NOMO-1 (cell line): Measurements from ENCODE around the gene NYAP1.
"Not testable (repeated sequence)": the region's sequence is repeated elsewhere in the genome, so short reads cannot be mapped to it uniquely, and the experiment has no call there.

Experiments
- DNase-seq, 2 experiments: peaks; one replicate each; lab custom pipeline; 2025; ENCODE audit not compliant: unreplicated experiment in 2 of 2; lab: John Stamatoyannopoulos, UW

Gene NYAP1

DNA sequence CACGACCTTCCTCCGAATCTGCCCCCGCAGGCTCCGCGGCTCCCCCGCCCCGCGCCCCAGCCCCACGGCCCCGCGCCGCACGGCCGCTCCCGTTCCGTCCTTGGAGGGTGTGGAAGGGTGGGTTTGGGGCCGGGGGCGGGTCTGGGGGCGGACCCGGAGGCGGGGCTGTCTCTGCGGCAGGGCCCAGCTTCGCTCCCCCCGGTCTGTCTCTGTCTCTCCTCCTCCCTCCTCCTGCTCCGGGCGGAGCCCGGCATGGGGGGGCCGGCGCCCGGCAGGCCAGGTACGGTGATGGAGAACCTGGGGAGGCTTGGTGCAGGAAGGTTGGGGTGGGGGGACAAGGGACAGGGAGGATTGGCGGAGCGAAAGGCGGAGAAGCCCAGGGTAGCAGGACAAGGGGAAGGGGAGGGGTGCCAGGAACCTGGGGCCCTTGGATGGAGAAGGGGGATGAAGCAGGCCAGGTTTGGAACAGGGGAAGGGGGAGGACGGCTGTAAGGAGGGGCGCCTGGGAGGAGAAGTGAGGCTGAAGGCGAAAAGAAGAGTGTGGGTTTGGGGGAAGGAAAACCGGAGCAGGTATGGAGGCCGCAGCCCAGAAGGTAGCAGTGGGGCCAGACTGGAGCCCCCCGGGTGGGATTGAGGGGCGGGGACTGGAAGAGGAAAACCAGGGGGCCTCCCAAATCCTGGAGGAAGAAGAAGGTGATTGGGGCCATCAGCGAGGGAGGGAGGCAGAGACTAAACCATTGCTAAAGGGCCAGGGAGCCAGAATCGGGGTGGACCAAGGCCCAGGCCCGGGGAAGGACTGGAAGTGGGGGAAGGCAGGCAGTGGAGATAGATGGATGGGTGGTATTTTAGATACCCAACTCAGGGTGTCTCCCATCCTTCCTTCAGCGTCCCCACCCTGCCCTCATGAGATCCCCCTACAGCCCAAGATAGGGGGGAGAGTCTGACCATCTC lies at the start of gene NYAP1:
Gene NYAP1 (plus strand): TSS at position 206 of the 951 bp plus-strand sequence. CDS start 1,385 bp downstream, outside the sequence.
- DNase-seq, result peak in 1 of 2 experiments; percentile 35

DNA sequence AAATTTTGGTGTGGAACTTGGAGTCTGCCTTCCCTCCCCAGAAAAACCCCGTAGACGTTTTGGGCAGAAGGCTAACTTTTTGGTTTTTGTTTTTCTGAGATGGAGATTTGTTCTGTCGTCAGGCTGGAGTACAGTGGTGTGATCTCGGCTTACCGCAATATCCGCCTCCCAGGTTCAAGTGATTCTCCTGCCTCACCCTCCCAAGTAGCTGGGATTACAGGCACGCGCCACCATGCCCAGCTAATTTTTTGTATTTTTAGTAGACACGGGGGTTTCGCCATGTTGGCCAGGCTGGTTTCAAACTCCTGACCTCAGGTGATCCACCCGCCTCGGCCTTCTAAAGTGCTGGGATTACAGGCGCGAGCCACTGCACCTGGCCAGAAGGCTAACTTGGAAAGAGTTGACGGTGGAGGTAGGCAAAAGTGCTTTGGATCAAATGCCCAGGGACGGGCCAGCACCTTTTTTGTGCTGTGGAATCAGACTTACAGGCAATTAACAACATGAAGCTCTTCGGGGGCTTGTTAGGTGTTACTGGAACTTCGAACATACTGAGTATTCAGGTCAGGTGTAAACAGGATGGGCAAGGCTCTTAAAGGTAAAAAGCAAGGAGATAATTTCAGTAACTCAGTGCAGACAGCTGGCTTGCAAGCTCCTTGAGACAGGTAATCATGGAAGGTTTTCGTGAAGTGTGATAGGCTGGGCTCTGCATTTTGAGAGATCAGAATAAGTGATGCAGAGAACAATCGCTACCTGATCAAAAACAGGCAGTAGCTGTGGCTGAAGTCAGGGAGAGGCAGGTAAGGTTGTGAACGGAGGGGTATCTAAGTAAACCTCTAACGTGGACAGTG lies 49.2 kb upstream of the NYAP1 start:
- no peak for DNase-seq

DNA sequence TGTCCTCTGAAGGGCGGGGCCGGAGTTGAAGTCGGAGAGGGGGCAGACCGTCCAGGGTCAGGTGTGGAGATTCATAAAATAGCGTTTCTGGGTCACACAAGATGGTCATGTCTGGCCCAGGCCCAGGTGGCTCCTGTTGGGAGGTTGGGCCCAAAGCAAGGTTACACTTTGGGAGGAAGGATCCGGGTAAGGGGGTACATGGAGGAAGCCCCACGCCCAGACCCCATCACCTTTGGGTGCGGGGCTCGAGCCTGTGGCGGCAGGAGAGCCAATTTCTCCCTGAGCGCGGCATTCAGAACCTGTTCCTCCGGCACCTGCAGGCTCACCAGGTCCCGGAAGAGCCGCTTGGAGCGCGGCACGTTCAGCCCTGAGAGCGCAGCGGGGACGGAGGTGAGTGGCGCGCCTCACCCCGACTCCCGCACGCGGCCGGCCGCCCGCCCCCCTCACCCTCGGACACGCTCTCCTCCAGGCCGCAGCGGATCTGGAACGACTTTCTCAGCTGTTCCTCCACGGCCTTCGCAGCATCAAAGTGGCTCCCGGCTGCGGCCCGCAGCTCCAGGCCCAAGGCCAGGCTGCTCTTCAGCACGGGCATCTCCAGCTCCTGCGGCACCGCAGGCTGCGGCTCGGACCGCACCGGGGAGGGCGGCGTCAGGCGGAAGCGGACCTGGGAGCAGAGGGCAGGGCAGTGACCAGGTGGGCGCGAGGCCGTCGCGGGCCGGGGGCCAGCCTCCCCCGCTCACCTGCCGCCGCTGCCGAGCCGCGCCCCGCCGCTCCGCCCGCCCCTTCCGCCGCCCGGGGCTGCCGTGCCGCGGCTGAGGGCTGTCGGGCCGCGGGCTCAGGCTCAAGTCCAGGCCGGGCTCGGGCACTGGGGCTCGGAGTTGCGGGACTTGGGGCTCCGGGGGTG lies 48.1 kb upstream of the NYAP1 start:
- peak; percentile 46 to 51 for DNase-seq

DNA sequence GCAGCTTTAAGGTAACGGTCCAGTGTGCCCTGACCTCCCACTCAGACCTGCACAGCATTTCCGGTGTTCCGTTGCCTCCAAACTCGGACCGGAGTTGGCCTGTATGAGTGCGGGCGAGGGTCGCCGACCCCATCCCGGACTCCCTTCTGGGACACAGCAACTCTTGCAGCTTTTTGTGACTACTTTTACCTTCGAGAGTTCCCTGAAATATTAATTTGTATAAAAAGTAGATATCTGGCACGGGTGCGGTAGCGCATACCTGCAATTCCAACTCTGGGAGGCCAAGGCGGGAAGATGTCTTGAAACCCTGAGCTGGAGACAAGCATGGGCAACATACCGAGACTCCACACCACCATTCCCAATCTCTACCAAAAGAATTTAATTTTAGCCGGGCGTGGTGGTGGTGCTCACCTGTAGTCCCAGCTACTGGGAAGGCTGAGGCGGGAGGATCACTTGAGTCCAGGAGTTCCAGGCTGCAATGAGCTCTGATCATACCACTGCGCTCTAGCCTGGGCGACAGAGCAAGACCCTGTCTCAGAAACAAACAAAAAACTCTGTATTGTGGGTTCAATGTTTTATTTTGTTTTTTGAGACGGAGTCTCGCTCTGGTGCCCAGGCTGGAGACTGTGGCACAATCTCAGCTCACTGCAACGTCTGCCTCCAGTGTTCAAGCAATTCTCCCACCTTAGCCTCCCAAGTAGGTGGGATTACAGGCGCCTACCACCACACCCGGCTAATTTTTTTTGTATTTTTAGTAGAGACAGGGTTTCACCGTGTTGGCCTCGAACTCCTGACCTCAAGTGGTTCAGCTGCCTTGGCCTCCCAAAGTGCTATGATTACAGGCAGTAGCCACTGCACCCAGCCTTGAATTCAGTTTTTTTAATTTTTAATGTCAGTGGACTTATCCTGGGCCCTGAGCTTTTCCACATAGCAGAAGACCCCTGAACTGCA lies 46.3 kb upstream of the NYAP1 start:
- no peak for DNase-seq

DNA sequence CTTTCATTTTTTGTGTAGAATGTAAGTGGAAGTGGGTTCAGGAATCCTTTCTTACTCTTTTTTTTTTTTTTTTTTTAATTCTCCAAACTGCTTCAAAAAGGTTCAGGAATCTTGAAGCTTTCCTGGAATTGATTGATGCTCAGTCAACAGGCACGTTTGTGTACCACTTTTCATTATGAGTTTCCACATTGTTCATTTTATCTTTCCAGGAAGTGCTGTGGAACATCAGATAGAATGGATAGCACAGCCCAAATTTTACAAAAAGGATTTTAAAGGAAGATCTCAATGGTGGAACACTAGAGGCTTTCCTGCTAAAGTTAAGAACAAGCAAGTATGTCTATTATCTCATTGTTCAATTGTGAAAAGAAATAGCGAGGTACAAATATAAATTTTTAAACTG lies 45.6 kb upstream of the NYAP1 start:
- no peak for DNase-seq

DNA sequence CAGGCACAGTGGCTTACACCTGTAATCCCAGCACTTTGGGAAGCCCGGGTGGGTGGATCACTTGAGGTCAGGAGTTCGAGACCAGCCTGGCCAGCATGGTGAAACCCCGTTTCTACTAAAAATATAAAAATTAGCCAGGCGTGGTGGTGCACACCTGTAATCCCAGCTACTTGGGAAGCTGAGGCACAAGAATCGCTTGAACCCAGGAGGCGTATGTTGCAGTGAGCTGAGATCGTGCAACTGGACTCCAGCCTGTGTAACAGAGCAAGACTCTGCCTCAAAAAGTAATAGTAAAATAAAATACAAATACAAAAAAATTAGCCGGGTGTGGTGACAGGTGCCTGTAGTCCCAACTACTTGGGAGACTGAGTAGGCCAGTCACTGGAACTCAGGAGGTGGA lies 45.0 kb upstream of the NYAP1 start:
- not testable (repeated sequence) for DNase-seq

DNA sequence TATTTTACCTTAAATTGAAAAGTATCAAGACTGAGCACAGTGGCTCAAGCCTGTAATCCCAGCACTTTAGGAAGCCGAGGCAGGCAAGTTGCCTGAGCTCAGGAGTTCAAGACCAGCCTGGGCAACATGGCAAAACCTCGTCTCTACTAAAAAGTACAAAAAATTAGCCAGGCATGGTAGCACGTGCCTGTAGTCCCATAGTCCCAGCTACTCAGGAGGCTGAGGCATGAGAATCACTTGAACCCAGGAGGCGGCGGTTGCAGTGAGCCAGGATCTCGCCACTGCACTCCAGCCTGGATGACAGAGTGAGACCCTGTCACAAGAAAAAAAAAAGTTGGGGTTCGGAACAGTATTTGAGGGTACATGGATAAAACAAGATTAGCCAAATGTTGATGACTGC lies 44.5 kb upstream of the NYAP1 start:
- DNase-seq, result not testable (repeated sequence)

DNA sequence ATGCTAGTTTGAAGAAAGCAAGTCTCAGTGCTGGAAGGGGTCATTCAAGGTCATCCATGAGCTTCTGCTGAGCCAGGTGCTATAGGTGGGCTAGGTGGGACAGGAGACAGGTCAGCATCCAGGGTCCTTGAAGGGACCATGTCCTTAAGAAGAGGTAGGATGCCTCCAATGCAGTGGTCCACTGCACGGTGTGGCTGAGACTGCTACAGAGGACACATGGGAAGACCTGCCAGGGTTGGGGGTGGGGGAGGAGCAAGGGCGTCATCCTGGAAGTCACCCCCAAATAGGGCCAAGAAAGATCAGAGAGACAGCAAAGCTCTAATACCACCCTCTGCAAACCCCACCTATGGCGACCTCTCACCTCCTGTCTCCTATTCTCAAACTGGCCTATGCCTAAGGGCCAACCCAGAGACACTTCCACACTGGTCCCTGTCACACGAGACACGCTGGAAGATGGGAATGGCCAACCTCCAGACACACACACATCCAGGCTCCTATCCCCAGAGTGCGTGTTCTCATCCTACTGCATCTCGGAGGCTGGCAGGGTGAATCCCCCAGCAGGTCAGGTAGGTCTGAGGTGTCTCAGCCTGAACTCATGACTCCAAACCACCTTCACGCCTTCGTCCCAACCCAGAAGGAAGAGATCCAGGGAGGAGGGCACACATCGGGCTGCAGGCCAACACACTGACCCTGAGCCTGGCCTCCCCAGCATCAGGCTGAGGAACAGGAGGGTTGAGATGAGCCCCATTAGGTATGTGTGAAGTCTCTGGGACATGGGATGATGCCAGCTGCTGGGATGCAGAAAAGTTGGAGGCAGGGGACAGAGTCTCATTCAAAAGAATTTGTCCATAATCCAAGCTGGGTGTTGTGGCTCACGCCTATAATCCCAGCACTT lies 41.8 kb upstream of the NYAP1 start:
- no peak for DNase-seq

DNA sequence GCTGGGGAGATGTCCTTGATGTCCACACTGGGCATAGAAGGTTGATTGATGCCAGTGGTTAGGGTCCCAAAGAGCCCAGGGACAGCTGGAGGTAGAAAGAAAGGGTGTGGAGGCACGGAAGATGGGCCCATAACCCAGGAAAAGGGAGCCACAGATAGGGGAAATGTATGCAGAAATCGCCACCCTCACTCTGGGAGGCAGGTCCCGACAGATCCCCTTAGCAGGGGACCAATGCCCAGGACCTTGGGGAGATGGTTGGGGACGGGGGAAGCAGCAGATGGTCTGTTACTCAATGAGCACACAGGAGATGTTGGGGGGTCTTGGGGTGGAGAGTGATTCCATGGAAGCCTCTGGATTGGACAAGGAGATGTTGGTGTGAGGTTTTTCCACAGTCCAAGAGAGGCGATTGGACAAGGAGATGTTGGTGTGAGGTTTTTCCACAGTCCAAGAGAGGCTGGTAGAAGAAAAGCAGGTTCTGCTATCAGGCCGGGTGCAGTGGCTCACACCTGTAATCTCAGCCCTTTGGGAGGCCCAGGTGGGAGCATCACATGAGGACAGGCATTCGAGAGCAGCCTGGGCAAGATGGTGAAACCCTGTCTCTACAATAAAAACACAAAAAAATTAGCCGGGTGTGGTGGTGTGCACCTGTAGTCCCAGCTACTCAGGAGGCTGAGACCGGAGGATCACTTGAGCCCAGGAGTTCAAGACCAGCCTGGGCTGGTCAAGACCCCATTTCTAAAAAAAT lies 40.5 kb upstream of the NYAP1 start:
- DNase-seq, result no peak

DNA sequence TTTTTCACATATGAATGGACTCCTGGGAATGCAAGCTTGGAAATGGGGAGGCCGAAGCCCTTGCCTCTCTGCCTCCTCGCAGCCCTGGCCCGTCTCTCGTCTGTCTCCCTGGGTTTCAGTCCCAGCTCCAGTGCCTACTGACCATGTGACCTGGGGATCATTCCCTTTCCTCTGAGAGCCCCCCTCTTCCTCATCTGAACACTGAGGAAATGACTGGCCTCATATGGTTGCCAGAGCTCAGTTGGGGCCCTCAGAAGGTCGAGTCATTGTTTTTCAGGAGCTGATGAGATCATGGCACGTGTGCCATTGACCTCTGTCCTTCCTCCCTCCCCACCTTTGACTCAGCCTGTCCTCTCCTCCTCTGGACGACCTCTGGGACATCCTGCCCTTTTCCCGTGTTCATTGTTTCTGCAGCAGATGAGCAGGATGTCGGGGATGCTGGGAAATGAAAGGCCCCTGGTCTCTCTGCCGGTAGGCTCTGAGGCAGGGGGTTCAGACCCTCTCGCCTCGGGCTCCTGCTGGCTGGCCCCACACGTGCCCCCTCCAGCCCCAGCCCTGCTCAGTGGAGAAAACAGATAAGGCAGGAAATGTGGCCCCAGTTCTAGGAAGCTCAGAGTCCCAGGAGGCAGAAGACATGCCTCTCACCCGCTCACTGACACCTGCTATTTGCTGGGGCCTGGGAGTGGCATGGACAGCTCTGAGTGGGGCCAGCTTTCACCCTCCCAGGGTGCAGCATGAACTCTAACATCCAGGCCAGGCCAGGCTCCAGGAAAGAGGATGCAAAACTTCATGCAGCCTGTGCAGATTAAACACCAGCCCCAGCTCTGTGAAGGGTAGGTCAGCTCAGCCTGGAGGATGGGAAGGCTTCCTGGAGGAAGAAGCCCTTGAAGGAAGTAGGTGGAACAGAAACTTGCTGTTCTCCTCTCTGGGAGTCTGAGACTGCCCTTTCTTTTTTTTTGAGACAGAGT lies 39.1 kb upstream of the NYAP1 start:
- DNase-seq, result peak; percentile 24 to 51

DNA sequence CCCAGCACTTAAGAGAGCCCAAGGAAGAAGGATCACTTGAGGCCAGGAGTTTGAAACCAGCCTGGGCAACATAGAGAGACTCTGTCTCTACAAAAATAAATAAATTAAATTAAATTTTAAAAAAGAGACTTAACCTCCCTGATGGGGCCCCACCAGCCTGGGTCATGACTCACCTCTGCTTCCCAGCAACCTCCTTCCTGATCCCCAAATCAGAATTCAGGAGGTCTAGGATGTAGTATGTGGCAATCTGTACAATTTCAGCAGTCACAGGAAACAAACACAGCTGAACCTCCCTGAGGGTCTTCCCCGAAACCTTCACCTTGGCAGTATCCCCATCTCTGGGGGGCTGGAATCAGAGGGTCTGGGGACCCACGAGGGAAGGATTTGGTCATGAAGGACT lies 37.7 kb upstream of the NYAP1 start:
- DNase-seq, result no peak

DNA sequence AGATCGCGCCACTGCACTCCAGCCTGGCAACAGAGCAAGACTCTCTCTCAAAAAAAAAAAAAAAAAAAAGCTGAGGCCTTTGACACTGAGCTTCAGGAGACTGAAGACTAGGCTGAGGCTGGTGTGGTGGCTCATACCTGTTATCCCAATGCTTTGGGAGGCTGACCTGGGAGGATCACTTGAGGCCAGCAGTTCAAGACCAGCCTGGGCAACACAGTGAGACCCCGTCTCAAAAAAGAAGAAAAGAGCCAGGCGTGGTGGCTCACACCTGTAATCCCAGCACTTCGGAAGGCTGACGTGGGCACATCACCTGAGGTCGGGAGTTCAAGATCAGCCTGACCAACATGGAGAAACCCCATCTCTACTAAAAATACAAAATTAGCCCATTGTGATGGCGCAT lies 36.4 kb upstream of the NYAP1 start:
- DNase-seq, result not testable (repeated sequence)

DNA sequence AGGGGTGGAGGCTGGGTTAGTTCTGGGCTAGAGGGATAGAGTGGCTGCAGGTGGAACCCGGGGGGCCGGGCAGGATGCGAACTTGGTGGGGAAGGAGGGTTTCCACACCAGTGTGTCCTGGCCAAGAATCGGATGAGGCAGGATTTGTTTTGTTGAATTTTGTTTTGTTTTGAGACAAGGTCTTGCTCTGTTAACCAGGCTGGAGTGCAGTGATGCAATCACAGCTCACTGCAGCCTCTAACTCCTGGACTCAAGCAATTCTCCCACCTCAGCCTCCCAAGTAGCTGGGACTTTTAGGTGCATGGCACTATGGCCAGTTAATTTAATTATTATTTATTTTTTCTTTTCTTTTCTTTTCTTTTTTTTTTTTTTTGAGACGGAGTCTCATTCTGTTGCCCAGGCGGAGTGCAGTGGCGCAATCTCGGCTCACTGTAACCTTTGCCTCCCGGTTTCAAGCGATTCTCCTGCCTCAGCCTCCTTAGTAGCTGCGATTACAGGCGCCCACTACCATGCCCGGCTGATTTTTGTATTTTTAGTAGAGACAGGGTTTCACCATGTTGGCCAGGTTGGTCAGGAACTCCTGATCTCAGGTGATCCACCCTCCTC lies 34.4 kb upstream of the NYAP1 start:
- no peak for DNase-seq

DNA sequence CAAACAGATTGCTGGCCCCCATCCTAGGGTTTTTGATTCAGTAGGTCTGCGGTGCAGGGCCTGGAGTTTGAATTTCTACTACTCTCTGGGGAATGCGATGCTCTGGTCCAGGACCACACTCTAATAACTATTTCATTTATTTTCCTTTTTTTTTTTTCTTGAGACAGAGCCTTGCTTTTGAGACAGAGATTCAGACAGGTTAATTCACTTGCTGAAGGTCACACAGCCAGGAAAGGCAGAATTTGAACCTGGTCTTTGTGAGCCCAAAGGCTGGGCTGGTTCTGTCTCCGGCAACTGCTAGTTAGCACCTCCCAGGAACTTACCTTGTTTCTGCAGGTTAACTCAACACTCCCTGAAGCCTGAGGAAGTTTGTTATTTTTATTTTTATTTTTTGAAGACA lies 31.2 kb upstream of the NYAP1 start:
- DNase-seq, result no peak

DNA sequence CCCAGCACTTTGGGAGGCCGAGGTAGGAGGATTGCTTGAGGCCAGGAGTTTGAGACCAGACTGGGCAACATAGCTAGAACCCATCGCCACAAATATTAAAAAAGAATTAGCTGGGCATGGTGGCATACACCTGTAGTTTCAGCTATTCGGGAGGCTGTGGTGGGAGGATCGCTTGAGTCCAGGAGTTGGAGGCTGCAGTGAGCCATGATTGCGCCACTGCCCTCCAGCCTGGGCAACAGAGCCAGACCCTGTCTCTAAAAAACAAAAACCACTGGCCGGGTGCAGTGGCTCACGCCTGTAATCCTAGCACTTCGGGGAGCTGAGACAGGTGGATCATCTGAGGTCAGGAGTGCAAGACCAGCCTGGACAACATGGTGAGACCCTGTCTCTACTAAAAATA lies 29.9 kb upstream of the NYAP1 start:
- DNase-seq, result not testable (repeated sequence)

DNA sequence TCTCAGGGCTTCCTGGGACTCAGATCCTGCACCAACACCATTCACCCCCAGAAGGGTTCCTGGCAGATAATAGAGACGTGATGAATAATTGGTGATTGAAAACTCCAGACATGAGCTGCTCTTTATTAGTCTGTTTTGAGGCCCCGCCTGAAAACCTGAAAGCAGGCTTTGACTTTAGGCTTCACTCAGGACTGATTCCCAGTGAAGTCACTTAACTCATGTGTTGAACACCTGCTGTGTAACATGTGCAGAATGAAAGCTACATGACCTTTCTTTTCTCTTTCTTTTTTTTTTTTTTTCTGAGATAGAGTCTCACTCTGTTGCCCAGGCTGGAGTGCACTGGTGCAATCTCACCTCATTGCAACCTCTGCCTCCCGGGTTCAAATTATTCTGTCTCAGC lies 28.5 kb upstream of the NYAP1 start:
- no peak for DNase-seq
